WTC11 (cell line): ENCODE measurements around the gene PPP1R14C. TPM values are rescaled to one million over a fixed set of nuclear protein-coding genes. Genes with fewer than 3 reads are reported as not detected.

Source experiments
- ATAC-seq: fragments of 200-7000 bp; cut with Tn5 transposase; 2 replicates; pipeline ENCODE4 v1.10.0; 2021; ENCODE audit warnings: mild to moderate bottlenecking, moderate library complexity
- CTCF ChIA-PET: fragments of 300-600 bp; sonication (Branson Sonifier 250); formaldehyde crosslinking; loops from one replicate; lab custom pipeline; 2021; ENCODE audit warnings: antibody characterized with exemption; lab: Charles Lee
- POLR2A ChIA-PET: fragments of 350-600 bp; sonication (Branson Sonifier 250); formaldehyde crosslinking; loops from one replicate; lab custom pipeline; 2021; ENCODE audit warnings: antibody characterized with exemption; lab: Charles Lee
- DNase-seq: peaks from one replicate; pipeline ENCODE4 v3.0.0; 2021; ENCODE audit warnings: low spot score
- H3K27ac Mint-ChIP-seq: 2 replicates; pipeline ENCODE4 v1.8.0; 2021; ENCODE audit warnings: mixed read lengths
- H3K27me3 Mint-ChIP-seq: 2 replicates; pipeline ENCODE4 v1.8.0; 2021; ENCODE audit warnings: low read depth, mild to moderate bottlenecking, moderate library complexity, mixed read lengths
- H3K36me3 Mint-ChIP-seq: 2 replicates; pipeline ENCODE4 v1.8.0; 2021; ENCODE audit warnings: mixed read lengths
- H3K4me1 Mint-ChIP-seq: 2 replicates; pipeline ENCODE4 v1.8.0; 2022; ENCODE audit warnings: mixed read lengths
- H3K4me3 Mint-ChIP-seq: 2 replicates; pipeline ENCODE4 v1.8.0; 2021; ENCODE audit warnings: mild to moderate bottlenecking, moderate library complexity, mixed read lengths
- H3K9me3 Mint-ChIP-seq: 2 replicates; pipeline ENCODE4 v1.8.0; 2021; ENCODE audit warnings: mixed read lengths
- ESRRA ChIP-seq: sonication (generic); formaldehyde crosslinking; IDR thresholded peaks from 2 replicates; pipeline ENCODE4 v1.8.1; 2022; ENCODE audit warnings: mild to moderate bottlenecking, missing genetic modification reagents, borderline replicate concordance
- GABPB1 ChIP-seq: sonication (generic); formaldehyde crosslinking; IDR thresholded peaks from 2 replicates; pipeline ENCODE4 v1.8.1; 2023; ENCODE audit warnings: mild to moderate bottlenecking, missing genetic modification reagents
- GRHL2 ChIP-seq: fragments of 250-450 bp; sonication (Bioruptor Pico); IDR thresholded peaks from 2 replicates; pipeline ENCODE4 v1.8.0; 2022; ENCODE audit warnings: mild to moderate bottlenecking, moderate library complexity; ENCODE audit not compliant: insufficient replicate concordance, severe bottlenecking
- HMGA2 ChIP-seq: fragments of 250-450 bp; sonication (Bioruptor Pico); IDR thresholded peaks from 2 replicates; pipeline ENCODE4 v1.4.0; 2021; ENCODE audit warnings: mild to moderate bottlenecking, moderate library complexity
- JUN ChIP-seq: sonication (generic); formaldehyde crosslinking; IDR thresholded peaks from 2 replicates; pipeline ENCODE4 v1.8.0; 2023; ENCODE audit warnings: mild to moderate bottlenecking, missing genetic modification reagents
- MYBL2 ChIP-seq: sonication (generic); formaldehyde crosslinking; IDR thresholded peaks from 2 replicates; pipeline ENCODE4 v1.8.1; 2023; ENCODE audit warnings: mild to moderate bottlenecking, moderate library complexity, missing genetic modification reagents
- NFE2L1 ChIP-seq: sonication (generic); formaldehyde crosslinking; IDR thresholded peaks from 2 replicates; pipeline ENCODE4 v1.8.1; 2023; ENCODE audit warnings: missing genetic modification reagents
- OVOL2 ChIP-seq: fragments of 250-450 bp; sonication (Bioruptor Pico); IDR thresholded peaks from 2 replicates; pipeline ENCODE4 v1.9.0; 2021; ENCODE audit warnings: mild to moderate bottlenecking, borderline replicate concordance
- PRRX2 ChIP-seq: fragments of 250-450 bp; sonication (Bioruptor Pico); IDR thresholded peaks from 2 replicates; pipeline ENCODE4 v1.8.0; 2021; ENCODE audit warnings: mild to moderate bottlenecking
- RELA ChIP-seq: sonication (generic); formaldehyde crosslinking; IDR thresholded peaks from 2 replicates; pipeline ENCODE4 v1.8.1; 2022; ENCODE audit warnings: missing genetic modification reagents, mild to moderate bottlenecking, borderline replicate concordance
- SMAD4 ChIP-seq: sonication (generic); formaldehyde crosslinking; IDR thresholded peaks from 2 replicates; pipeline ENCODE4 v1.8.0; 2022; ENCODE audit warnings: mild to moderate bottlenecking, missing genetic modification reagents
- total RNA-seq: library from RNA; stranded (reverse); gene quantifications from 3 replicates; pipeline ENCODE4 v1.2.3, GENCODE V29; 2021
- TF ChIP-seq, protein P1 (sequence below): fragments of 250-450 bp; sonication (Bioruptor Pico); IDR thresholded peaks from 2 replicates; pipeline ENCODE4 v1.8.0; 2021; ENCODE audit warnings: mild to moderate bottlenecking
- TF ChIP-seq, protein P2 (sequence below): sonication (generic); formaldehyde crosslinking; IDR thresholded peaks from 2 replicates; pipeline ENCODE4 v1.8.0; 2022; ENCODE audit warnings: mild to moderate bottlenecking, missing genetic modification reagents
- TF ChIP-seq, protein P3 (sequence below): sonication (generic); formaldehyde crosslinking; IDR thresholded peaks from 2 replicates; pipeline ENCODE4 v1.8.1; 2022; ENCODE audit warnings: low read depth, missing genetic modification reagents, borderline replicate concordance
- TF ChIP-seq, protein P4 (sequence below): sonication (generic); formaldehyde crosslinking; conservative IDR thresholded peaks from 2 replicates; pipeline ENCODE4 v1.8.1; 2023; ENCODE audit warnings: mild to moderate bottlenecking, low read depth, missing genetic modification reagents, moderate library complexity
- TF ChIP-seq, protein P5 (sequence below): sonication (generic); formaldehyde crosslinking; IDR thresholded peaks from 2 replicates; pipeline ENCODE4 v1.8.1; 2023; ENCODE audit warnings: mild to moderate bottlenecking, missing genetic modification reagents, moderate library complexity
- TF ChIP-seq, protein P6 (sequence below): sonication (generic); formaldehyde crosslinking; conservative IDR thresholded peaks from 2 replicates; pipeline ENCODE4 v1.8.1; 2022; ENCODE audit warnings: mild to moderate bottlenecking, missing genetic modification reagents

Gene PPP1R14C
- total RNA-seq, 1 experiment from 2014 or later: 1.1 TPM

DNA sequence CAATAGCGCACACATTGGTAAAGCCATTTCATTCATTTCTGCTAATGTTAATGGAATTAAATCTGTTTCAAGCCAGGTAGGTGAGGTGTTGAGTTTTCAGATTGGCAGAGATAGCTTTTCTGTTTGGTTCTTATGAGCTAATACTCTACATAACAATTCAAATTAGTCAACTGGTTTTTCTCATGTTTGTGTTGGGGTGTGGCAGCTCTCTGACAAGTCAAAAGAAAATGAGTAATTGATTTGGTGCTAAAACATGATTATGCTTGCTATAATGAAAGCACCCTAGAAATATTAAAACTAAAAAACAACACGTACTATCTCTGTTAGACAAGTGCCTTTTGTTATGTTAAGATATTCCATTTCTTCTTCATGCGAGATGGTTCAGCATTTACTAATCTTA lies 13.6 kb downstream of the PPP1R14C start (continued):
- TF ChIP-seq, protein P1, sequence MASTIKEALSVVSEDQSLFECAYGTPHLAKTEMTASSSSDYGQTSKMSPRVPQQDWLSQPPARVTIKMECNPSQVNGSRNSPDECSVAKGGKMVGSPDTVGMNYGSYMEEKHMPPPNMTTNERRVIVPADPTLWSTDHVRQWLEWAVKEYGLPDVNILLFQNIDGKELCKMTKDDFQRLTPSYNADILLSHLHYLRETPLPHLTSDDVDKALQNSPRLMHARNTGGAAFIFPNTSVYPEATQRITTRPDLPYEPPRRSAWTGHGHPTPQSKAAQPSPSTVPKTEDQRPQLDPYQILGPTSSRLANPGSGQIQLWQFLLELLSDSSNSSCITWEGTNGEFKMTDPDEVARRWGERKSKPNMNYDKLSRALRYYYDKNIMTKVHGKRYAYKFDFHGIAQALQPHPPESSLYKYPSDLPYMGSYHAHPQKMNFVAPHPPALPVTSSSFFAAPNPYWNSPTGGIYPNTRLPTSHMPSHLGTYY (CRISPR knock-in tag): no peak
- TF ChIP-seq SMAD4 (CRISPR knock-in tag): no peak
- TF ChIP-seq, protein P2, sequence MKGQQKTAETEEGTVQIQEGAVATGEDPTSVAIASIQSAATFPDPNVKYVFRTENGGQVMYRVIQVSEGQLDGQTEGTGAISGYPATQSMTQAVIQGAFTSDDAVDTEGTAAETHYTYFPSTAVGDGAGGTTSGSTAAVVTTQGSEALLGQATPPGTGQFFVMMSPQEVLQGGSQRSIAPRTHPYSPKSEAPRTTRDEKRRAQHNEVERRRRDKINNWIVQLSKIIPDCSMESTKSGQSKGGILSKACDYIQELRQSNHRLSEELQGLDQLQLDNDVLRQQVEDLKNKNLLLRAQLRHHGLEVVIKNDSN (CRISPR knock-in tag): no peak

DNA sequence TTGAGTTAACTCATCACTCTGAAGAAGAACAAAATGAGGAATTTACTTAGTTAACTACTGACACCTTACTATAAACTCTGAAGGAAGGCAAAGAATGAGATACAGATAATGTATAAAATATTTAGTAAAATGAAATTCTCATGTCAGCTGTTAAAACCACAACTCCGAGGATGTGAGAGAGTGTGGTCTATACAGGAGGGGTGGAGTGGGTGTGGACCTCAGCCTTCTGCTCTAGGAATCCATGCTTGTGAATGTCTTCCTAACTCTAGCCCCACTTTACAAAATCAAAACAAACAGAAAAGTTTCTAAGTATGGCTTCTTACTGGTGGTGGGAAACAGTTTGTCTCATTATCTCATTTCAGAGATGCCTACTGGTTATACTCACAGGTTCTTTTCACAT lies 14.2 kb downstream of the PPP1R14C start:
- ChIA-PET POLR2A (no interaction called here), CTCF (interaction anchor here (0.7 kb wide), 1 partner anchor 76 kb away, joined by 3 read pairs; no protein-coding TSS in a partner anchor)
- no peaks in the 10 kb centered on the region for H3K36me3 Mint-ChIP-seq
- ATAC-seq (no peak), DNase-seq (no peak)
- H3K27me3 Mint-ChIP-seq: peaks cover 12% of the 10 kb centered on the region
- H3K9me3 Mint-ChIP-seq: no peaks in the 10 kb centered on the region
- H3K27ac Mint-ChIP-seq: no peak overlapping the region
- H3K4me3 Mint-ChIP-seq: no peak overlapping the region
- TF ChIP-seq, protein P2 (CRISPR knock-in tag): no peak
- TF ChIP-seq, protein P3, sequence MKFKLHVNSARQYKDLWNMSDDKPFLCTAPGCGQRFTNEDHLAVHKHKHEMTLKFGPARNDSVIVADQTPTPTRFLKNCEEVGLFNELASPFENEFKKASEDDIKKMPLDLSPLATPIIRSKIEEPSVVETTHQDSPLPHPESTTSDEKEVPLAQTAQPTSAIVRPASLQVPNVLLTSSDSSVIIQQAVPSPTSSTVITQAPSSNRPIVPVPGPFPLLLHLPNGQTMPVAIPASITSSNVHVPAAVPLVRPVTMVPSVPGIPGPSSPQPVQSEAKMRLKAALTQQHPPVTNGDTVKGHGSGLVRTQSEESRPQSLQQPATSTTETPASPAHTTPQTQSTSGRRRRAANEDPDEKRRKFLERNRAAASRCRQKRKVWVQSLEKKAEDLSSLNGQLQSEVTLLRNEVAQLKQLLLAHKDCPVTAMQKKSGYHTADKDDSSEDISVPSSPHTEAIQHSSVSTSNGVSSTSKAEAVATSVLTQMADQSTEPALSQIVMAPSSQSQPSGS (CRISPR knock-in tag): no peak
- TF ChIP-seq SMAD4 (CRISPR knock-in tag): no peak
- no peaks in the 10 kb centered on the region for H3K4me1 Mint-ChIP-seq

DNA sequence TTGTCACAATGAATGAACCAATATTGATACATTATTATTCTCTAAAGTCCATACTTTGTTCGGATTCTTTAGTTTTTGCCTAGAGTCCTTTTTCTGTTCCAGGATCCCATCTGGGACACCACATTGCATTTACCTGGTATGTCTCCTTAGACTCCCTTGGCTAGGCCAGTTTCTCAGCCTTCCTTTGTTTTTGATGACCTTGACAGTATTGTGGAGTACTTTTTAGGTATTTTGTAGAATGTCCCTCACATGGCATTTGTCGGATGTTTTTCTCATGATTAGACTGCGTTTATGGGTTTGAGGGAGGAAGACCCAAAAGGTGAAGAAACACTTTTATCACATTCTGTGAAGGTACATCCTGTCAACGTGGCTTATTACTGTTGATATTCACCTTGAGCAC lies 16.9 kb downstream of the PPP1R14C start:
- no peaks in the 10 kb centered on the region for H3K36me3 Mint-ChIP-seq
- H3K27me3 Mint-ChIP-seq: peaks cover 3% of the 10 kb centered on the region; the same call in 1 of the 2 replicates
- H3K4me3 Mint-ChIP-seq: no peak overlapping the region
- H3K9me3 Mint-ChIP-seq: no peaks in the 10 kb centered on the region
- ChIA-PET POLR2A (no interaction called here), CTCF (interaction anchor here (1.6 kb wide), 1 partner anchor 78 kb away, joined by 5 read pairs; no protein-coding TSS in a partner anchor)
- no peaks in the 10 kb centered on the region for H3K4me1 Mint-ChIP-seq
- no peak for DNase-seq
- TF ChIP-seq GRHL2 (CRISPR knock-in tag) (no peak), OVOL2 (CRISPR knock-in tag) (no peak), ESRRA (CRISPR knock-in tag) (no peak), JUN (CRISPR knock-in tag) (no peak), NFE2L1 (CRISPR knock-in tag) (no peak), GABPB1 (CRISPR knock-in tag) (no peak)
- TF ChIP-seq, protein P4, sequence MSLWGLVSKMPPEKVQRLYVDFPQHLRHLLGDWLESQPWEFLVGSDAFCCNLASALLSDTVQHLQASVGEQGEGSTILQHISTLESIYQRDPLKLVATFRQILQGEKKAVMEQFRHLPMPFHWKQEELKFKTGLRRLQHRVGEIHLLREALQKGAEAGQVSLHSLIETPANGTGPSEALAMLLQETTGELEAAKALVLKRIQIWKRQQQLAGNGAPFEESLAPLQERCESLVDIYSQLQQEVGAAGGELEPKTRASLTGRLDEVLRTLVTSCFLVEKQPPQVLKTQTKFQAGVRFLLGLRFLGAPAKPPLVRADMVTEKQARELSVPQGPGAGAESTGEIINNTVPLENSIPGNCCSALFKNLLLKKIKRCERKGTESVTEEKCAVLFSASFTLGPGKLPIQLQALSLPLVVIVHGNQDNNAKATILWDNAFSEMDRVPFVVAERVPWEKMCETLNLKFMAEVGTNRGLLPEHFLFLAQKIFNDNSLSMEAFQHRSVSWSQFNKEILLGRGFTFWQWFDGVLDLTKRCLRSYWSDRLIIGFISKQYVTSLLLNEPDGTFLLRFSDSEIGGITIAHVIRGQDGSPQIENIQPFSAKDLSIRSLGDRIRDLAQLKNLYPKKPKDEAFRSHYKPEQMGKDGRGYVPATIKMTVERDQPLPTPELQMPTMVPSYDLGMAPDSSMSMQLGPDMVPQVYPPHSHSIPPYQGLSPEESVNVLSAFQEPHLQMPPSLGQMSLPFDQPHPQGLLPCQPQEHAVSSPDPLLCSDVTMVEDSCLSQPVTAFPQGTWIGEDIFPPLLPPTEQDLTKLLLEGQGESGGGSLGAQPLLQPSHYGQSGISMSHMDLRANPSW: no peak
- no peak overlapping the region for H3K27ac Mint-ChIP-seq
- ATAC-seq: no peak

DNA sequence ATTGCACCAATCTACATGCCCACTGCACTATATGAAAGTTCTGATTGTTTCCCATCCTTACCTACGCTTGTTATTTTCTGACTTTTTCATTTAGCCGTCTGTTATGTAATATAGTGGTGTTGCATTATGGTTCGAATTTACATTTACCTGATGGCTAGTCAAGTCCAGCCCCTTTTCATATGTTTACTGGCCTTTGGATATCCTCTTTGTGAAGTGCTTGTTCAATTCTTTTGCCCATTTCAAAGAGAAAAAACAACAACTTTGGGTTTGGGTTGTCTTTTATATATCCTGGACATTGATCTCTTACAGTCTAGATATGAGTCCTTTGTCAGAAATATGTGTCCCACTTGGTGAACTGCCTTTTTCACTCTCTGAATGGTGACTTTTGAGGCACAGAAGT lies 21.1 kb downstream of the PPP1R14C start:
- ATAC-seq (no peak), DNase-seq (no peak)
- H3K27ac Mint-ChIP-seq: no peak overlapping the region
- TF ChIP-seq, protein P5, sequence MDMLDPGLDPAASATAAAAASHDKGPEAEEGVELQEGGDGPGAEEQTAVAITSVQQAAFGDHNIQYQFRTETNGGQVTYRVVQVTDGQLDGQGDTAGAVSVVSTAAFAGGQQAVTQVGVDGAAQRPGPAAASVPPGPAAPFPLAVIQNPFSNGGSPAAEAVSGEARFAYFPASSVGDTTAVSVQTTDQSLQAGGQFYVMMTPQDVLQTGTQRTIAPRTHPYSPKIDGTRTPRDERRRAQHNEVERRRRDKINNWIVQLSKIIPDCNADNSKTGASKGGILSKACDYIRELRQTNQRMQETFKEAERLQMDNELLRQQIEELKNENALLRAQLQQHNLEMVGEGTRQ (CRISPR knock-in tag): no peak
- TF ChIP-seq OVOL2 (CRISPR knock-in tag): no peak
- no peak for TF ChIP-seq PRRX2 (CRISPR knock-in tag)
- no peak for TF ChIP-seq HMGA2 (CRISPR knock-in tag)
- TF ChIP-seq, protein P6, sequence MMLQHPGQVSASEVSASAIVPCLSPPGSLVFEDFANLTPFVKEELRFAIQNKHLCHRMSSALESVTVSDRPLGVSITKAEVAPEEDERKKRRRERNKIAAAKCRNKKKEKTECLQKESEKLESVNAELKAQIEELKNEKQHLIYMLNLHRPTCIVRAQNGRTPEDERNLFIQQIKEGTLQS: no peak
- no peak for TF ChIP-seq RELA
- no peak for TF ChIP-seq MYBL2
- no peaks in the 10 kb centered on the region for H3K36me3 Mint-ChIP-seq
- peaks cover 3% of the 10 kb centered on the region; the same call in 1 of the 2 replicates for H3K9me3 Mint-ChIP-seq
- ChIA-PET POLR2A (no interaction called here), CTCF (interaction anchor here (0.8 kb wide), 1 partner anchor 83 kb away, joined by 3 read pairs; no protein-coding TSS in a partner anchor)
- no peaks in the 10 kb centered on the region; the same call in 1 of the 2 replicates for H3K27me3 Mint-ChIP-seq
- no peak overlapping the region for H3K4me3 Mint-ChIP-seq
- no peaks in the 10 kb centered on the region for H3K4me1 Mint-ChIP-seq
